HG03025 (cell line): ENCODE results near the gene NDUFAF8.
A peak's percentile ranks its signal among the peaks of the same experiment; 100 is the strongest.

ENCODE experiments used
- ATAC-seq: cut with Tn5 transposase; IDR thresholded peaks from one replicate; pipeline ENCODE4 v1.9.1; 2021; ENCODE audit warnings: mild to moderate bottlenecking, moderate library complexity; ENCODE audit not compliant: unreplicated experiment, low FRiP score

Gene NDUFAF8

DNA sequence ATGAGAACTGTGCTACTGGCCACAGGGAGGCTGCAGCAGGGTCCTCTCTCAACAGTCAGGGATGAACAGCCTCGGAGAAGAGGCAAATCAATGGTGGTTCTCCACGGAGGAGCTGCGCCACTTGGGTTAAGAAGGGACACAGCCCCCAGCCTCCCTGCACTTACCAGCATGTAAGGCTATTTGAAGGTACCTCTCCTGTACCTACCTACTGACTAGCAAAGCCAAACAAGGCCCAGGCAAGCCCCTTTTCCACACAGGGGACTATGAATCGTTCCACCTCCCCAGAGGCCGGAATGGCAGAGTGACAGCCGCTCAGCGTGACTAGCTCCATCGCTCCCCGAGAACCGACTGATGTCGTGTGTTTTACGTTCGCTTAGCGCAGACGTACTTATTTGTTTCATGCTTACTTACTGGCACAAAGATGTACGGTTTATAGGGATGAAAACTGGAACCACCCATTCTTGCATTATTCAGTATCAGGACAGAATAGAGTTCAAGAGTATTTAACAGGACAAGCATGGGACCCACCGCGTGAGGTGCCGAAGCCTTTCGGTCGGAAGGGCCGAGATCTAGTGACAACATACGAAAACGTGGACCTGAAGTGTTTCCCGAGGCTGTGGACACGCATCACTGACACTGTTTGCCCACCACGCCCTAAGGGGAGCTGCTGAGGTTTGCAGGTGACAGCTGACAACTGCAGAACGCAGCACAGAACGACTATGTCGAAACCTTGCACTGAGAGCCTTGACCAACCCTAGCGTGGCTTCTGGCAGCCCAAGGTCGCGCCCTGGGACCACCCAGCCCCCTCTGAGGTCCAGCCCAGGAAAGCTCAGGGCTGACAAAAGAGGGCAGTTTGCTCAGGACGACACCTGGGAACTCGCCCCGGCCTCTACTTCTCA is 1.3 kb upstream of the NDUFAF8 start:
- no peak for ATAC-seq

DNA sequence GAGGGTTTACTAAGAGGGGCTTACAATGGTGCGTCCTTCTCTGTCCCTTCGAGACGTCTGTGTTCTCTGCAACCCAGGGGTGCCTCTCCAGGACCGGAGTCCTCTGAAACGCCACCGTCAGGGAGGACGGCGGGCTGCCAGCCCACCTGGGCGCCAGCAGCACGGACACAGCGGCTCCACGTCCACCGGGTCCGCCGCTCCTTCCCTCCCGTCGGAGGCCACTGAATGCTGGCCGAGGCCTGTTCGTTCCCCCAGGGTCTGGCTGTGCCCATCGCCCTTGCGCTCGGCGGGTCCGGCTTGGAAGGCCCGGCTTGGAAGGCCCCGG is 666 bp upstream of the NDUFAF8 start:
- ATAC-seq, result peak; percentile 2

DNA sequence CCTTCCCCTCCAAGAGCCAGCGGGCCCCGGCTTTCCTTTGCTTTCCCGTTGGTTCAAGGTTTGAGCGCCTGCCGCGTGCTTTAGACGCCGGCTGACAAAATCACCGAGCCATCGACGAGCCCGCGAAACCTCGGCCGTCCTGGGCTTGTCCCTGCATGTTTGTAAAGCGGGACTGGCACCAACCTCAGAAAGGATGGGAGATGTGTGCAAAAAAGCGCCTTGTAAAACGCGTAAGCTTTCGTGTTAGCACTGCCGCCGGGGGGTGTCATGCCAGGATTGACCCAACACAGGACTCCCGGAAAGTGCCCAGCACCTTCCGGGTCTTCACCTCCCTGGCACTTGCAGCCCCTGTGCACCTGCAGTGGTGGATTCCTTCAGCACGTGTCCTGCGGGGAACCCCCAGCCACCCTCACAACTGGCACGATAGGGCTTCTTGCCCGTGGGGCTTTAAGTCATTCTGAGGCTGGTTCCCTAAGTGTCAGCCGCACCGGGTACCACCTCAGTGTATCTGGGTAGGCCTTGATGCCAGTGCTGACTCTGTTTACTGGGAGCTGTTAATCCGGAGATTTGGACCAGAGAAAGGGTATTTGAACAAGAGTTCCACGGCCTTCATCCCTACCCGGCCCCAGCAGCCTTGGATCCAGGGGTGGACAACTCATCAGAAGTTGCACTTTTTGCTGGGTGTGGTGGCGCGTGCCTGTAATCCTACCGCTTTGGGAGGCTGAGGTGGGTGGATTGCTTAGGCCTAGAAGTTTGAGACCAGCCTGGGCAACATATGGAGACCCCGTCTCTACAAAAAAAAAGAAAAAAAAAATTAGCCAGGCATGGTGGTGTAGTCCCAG is 817 bp downstream of the NDUFAF8 start:
- no peak for ATAC-seq

DNA sequence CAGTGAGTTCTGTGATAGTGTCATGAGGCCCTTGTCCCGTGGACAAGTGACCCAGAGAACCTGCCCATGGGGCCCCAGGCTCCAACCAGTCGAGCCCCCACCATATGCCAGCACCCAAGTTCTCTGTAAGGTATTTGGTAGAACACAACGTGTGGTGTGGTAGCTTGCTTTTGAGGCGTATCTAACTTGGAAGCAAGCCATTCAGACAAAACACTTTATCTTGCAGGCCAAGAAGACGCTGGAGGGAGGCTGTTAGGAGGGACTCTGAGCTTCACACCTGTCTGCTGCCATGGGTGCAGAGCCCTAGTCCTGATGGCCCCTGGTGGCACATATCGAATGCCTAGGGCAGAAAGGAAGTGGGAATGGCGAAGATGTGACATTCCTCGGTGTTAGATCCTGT is 1.6 kb downstream of the NDUFAF8 start:
- ATAC-seq, result no peak

DNA sequence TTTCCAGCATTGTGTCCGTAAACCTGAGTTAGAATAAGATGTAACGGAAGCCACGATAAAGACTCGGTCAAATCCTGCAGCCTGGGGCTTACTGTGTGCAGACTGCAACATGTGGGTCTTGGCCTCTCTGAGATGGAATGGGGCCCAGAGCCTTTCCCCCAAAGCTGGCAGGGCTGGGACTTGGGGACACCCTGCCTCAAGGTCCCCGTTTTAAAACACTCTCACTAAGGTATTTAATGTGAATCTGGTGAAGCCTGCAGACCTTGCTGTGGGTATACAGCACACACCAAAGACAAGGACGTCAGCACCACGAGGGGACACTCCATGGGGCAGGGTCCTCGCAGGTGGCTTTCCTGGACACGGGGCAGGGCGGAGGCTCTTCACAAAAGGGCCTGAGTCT is 2.1 kb downstream of the NDUFAF8 start:
- ATAC-seq, result no peak

DNA sequence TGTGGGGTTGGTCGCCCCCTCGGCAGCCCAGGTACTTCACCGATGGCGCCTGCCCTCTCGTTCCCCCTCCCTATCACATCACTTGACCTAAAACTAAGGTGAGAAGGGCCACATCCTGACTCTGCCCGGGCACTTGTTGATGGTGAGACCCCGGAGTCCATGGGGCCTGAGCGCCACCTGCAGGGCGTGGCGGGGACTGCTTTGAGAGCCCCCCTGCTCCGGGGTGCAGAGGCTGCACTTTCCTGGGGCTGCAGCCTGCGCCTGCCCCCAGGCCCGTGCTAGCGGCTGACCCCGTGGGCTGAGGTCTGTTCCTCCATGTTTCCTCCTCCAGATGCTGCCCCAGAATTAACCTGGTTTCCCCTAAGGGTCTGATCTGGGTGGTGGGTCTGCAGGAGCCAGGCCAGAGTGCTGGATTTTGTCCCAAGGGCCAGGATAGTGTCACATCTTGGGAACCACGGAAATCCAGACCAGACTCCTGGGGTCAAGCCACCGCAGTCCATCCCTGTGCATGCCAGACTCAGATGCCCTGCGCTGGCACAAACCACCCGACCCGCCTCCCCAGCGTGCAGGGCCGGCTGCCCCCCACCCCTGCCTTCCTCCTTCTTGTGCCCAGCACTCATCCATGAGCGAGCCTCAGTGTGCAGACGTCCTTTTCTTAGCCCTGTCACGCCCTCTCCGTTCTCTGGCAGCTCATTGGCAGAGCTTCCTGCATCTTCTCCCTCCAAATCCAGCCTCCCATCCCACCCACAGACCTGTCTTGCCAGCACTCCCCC is 2.7 kb downstream of the NDUFAF8 start:
- no peak for ATAC-seq

DNA sequence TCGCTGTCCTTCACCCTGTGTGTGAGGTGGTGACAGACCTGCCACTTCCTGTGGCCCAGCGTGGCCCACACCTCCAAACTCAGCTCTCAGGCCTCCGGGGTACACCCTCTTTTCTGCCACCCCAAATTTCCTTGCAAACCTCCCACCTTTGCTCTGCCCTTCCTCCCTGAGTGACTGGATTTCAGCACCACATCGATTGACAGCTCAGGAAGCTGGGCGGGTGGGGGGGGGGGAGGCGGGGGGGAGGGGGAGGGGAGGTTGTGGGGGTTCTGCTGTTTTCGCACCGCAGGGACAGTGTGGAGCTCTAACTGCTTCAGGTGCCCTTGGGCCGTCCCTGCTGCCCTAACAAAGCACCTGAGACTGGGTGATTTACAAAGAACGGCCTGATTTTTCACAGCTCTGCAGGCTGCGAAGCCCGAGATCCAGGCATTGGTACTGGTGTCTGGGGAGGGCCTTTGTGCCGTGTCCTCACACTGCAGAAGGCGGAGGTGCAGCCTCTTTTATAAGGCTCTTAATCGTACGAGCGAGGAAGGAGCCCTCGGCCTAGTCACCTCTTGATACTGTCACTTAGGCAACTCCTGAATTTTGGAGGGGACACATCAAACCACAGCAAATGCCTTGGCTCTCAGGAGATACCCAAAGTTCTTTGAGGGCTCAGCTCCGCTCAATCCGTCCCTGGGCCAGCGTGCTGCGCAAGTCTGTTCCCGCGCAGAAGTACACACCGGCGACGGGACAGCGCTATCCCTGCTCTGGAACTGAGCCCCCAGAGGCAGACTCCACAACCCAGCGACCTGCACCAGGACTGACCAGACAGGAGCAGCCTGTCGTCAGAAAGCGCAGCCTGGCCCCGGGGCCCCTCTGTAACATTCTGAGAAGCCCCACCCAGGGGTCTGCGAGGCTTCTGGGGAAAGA is 3.6 kb downstream of the NDUFAF8 start:
- no peak for ATAC-seq

DNA sequence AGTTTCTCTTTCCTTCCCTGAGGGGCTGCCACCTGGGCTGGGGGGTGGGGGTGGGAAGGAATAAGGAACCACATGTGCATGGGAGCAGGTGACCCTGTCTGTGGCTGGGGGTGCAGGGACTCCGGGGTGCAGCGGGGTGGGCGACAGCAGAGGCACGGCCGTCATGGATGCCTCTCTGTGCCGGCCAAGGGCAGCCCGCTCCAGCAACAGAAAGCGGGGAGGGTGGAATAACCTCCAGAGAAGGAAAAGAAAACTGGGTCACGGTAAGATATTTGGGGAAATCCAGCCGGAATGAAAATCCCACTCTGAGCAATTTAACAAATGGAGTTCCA is 4.2 kb downstream of the NDUFAF8 start:
- ATAC-seq, result no peak

DNA sequence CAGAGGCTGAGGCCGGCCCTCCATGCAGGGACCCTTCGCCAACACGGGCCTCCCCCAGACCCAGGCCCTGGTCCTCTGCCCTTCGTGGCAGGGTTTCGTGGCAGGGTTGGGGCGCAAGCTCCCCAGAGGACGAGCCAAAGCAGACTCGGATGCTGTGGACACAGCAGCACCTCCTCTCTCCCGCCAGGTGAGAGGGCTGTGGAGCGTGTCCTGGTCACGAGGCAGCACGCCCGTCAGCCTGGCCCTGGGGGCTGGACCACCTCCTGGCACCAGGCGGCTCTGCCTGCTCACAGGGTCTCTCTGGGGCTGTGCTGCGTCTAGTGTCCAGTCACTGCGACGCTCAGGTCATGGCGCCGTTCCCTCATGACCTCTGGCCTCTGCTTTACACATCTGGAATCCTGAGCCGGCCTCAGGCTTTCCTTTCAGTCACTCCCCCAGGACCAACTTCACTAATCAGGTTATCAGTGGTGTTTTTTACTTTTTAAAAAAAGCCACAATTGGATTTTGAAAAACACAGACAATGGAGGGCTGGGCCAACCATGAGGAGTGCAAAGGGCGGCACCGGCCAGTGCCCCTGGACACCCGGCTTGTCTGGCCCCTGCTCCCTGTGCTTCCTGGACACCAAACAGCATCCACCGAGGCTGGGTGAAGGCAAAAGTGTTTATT is 5.4 kb downstream of the NDUFAF8 start:
- no peak for ATAC-seq

DNA sequence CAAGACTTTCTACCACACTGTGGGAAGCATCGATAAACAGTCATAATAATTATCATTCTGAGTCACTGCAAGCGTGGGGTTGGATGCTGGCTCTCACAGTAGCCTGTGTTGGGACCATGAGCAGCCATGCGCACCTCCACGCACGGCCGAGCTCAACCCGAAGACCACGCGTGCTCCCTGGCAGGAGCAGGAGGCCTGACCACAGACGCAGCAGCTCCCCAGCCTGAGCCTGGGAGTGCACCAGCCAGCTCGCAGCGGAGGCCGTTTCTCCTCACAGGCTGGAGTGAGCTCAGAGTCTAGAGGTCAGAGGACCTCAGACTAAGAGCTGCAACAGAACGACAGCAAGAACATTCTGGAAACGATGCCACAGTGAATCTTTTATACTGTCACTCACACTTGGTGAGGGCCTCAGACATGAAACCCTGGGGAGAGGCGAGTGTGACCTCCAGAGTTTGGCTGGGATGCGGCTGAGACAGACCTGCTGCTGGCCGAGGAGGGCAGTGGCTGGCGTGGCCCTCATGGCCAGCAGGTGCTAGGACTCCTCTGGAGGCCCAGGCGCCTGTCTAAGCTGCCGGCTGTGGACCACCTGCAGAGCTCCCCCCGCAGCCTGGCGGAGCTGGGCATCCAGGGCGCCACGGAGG is 6.0 kb downstream of the NDUFAF8 start:
- ATAC-seq, result no peak

DNA sequence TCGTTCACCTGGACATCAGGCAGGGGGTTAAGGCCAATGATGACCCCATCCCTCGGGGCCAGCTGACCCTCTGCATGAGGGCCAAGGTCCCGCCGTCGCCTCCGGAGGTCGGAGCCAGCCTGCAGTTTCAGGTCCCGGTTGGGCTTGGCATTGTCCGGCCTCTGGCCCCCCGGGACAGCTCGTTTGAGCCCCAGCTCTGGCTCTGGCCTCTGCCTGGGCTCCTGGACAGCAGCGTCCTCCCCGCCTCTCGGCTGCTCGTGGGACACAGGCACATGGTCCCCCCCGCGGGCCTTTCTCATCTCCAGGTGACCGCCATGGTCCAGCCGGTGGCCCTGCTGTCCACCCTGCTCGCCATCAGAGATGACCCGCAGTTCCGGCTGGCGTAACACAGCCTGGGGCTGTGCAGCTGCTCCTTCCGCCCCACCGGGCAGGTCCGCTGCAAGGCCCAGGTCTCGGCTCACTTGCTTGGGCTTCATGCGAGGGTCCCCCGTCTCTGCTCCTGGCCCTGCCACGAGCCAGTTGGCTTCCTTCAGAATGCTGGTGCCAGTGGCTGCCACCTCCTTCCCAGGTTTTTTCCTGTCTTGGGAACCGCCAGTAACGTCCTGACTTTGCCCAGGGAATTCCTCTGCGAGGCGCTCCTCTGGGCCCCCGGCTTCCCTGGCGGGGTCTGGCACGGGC is 6.7 kb downstream of the NDUFAF8 start:
- ATAC-seq, result no peak

DNA sequence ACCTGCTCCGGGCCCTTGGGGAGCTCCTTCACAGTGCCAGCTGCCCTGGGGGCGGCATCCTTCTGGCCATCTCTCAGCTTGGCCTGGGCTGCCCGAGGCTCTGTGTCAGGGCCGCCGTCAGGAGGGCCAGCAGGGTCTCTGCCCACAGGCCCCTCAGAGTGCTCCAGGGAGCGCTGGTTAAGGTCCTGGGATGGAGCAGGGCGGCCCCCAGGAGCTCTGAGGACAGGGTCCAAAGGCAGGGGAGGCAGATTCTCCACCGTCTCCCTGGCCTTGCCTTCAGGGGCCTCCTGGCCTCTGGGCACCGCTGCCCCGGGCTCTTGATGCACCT is 7.2 kb downstream of the NDUFAF8 start:
- no peak for ATAC-seq

DNA sequence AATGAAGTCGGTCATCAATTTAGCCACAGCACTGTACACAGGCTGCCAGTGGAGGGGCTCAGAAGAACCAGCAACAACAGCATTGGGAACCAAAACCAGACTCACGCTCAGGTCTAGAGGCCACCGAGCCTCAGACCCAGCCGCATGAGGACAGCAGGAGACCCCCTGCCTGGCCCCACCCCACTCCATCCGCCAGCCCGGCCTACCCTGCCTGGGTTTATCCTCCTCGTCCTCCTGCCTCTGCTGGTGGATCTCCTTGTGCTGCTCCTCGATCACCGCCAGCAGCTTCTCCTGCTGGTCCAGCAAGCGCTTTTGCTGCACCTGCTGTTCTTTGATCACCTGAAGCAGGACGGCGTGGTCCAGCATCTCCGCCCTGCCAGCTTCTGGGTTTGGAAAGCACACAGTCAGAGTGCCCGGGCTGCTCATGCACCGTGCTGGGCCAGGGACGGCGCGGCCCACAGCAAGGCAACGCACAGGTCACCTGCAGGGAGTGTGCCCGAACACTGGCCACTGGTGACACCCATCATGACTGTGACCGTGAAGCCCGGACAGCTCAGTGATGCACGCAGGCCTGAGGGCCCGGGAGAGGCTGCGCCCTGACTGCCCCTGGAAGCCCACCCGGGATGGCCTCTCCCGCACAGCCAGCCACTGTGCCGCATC is 7.7 kb downstream of the NDUFAF8 start:
- ATAC-seq, result no peak

DNA sequence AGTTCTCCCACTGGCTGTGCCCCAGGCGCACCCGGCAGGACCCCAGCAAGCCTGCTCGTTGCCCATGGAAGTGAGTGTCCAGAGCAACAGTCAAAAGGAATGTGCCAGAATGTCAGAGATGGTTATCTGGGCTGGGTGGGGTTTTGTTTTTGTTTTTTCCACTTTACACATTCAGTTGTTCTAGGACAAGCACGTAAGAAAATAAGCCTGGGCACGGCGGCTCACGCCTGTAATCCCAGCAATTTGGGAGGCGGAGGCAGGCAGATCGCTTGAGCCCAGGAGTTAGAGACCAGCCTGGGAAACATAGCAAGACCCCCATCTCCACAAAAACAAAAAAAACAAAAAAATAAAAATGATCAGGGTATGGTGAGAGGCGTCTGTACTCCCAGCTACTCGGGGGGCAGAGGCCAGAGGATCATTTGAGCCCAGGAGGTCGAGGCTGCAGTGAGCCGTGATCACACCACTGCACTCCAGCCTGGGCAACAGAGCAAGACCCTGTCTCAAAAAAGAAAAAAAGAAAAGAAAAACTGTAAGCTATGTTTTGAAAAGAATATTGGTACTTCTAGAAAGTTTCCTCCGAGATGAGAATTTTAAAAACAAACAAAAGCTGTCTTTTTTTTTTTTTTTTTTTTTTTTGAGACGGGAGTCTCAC is 8.3 kb downstream of the NDUFAF8 start:
- ATAC-seq, result no peak

DNA sequence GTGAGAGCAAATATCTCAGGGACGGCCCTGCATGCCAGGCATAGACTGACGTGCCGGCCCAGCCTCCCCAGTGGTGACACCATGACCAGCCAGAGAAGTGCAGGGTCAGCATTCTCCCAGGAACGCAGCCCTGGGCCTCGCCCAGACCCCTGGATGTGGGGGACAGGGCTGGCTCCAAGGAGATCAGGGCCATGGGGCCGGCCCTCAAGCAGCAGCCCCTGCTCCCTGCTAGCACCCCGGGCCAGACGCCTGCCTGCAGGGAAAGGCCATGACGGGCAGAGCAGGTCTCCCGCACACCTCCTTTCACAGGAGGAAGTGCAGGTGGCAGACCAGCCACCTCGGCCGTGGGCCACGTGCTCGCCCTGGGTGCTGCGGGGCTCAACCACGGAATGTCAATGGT is 9.5 kb downstream of the NDUFAF8 start:
- no peak for ATAC-seq

DNA sequence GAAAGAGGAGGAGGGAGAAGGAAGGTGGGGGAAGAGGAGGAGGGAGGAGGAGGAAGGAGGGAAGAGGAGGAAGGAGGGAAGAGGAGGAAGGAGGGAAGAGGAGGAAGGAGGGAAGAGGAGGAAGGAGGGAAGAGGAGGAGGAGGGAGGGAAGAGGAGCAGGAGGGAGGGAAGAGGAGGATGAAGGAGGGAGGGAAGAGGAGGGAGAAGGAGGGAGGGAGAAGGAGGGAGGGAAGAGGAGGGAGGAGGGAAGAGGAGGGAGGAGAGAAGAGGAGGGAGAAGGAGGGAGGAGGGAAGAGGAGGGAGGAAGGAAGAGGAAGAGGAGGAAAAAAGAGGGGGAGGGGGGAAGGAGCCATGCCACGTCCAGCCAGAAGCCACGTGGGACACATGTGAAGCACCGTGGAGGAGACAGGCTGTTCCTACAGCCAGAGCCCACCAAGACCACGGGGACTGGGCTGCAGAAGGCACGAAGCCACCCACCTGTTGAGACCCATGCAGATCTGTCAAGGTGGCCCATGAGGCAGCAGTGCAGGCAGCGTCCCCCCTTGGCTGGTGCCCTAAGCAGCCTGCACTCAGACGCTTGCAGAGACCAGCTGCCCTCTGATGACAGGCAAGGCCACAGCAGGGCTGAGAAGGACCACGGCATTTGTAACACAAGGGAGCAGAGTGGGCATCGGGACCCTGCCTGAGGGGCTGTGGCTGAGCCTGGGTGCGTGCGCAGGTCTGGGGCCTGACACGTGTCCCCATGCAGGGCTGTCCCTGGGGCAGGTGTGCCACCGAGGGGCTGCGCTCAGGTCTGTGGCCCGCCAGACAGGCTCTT is 10.3 kb downstream of the NDUFAF8 start:
- no peak for ATAC-seq
